ENCODE measurements around the gene LAMC3.

- TF ChIP-seq POLR2A (IDR thresholded peaks at IDR 0.05) (no peak), CTCF (IDR thresholded peaks at IDR 0.05) (no peak)
These were observed 12.8 kb upstream of the LAMC3 start for GRCh38 chr9:130996205-130996604.
